ENCODE measurements around the gene LIMS2.

DNA sequence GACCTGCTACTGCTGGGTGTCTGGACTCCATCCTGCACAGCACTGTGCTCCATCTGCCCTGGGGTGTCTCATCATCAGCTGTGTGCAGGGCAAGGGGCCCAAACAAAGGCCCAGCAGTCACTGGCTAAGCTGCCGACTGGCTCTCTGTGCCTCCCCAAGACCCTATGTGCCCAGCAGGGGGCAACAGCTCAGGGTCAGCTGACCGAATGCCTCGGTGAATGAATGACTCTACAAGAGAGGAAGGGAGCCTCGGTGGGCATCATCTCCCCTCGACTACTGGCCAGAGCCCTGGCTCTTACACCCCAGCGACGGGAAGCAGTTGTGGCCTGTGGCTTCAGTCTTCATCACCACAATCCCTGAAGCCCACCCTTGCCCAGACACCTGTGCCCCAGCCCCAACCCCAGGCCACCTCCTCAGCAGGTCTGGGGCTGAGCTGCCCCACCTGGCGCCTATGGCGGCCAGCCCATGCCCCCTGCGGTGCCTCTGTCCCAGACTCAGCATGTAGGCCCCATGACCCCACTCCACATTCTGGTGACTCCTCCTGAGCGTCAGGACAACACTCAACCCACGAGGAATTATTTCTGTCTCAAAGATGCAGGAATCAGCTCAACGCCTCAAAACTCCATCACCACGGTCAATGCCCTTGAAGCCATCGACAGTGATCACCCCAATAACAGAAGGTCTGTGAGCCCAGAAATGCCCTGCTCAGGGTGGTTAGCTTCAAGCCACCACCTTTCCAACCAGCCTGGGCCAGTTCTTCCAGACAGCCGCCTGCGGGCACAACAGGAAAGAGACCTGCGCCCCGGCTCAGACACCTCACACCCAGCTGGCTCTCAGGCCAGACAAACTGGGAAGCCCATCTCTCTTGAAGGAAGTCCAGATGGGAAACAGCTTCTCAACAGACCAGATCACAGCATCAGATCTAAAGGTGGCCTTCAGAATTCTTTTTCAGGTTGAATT, 31.0 kb downstream of the LIMS2 start:
- no peak for TF ChIP-seq POLR2A (IDR thresholded peaks at IDR 0.05)
- TF ChIP-seq, protein P1, sequence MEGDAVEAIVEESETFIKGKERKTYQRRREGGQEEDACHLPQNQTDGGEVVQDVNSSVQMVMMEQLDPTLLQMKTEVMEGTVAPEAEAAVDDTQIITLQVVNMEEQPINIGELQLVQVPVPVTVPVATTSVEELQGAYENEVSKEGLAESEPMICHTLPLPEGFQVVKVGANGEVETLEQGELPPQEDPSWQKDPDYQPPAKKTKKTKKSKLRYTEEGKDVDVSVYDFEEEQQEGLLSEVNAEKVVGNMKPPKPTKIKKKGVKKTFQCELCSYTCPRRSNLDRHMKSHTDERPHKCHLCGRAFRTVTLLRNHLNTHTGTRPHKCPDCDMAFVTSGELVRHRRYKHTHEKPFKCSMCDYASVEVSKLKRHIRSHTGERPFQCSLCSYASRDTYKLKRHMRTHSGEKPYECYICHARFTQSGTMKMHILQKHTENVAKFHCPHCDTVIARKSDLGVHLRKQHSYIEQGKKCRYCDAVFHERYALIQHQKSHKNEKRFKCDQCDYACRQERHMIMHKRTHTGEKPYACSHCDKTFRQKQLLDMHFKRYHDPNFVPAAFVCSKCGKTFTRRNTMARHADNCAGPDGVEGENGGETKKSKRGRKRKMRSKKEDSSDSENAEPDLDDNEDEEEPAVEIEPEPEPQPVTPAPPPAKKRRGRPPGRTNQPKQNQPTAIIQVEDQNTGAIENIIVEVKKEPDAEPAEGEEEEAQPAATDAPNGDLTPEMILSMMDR (IDR thresholded peaks at IDR 0.05): peak in 1 of 6 experiments; percentile 12

All from upper lobe of left lung (tissue), 4 donors.